HEK293 (cell line): ENCODE data around the gene RNF2.

ENCODE experiments used
- CTCF ChIA-PET: fragments of 350-600 bp; formaldehyde crosslinking; extraction: SDS; loops from one replicate; lab custom pipeline; 2021; ENCODE audit warnings: antibody characterized with exemption; lab: Yijun Ruan, JAX
- POLR2A ChIA-PET: fragments of 300-600 bp; formaldehyde crosslinking; extraction: SDS; loops from one replicate; lab custom pipeline; 2020; ENCODE audit warnings: antibody characterized with exemption, inconsistent platforms; lab: Yijun Ruan, JAX
- H3K27ac ChIP-seq: fragments of 200-500 bp; sonication (Bioruptor generic); 2 replicates; pipeline ENCODE4 v1.5.1; 2014; ENCODE audit warnings: low read depth, low read length, control low read depth, inconsistent platforms; ENCODE audit errors: extremely low read depth
- H3K36me3 ChIP-seq, 2 experiments: fragments of 200-500 bp in 1 of 2; sonication (Bioruptor generic) in 1 of 2; 1 replicate in 1 of 2; 2 replicates in 1 of 2; pipeline ENCODE4 v1.5.1; 2014 to 2017; ENCODE audit warnings: inconsistent platforms in 2 of 2, low read length in 2 of 2; ENCODE audit not compliant: control insufficient read depth in 2 of 2, insufficient read depth in 1 of 2
- H3K4me1 ChIP-seq: fragments of 200-500 bp; sonication (Bioruptor generic); 2 replicates; pipeline ENCODE4 v1.5.1; 2014; ENCODE audit warnings: mild to moderate bottlenecking, low read length, inconsistent platforms; ENCODE audit not compliant: control insufficient read depth, insufficient read depth
- H3K4me3 ChIP-seq: 2 replicates; pipeline ENCODE4 v1.5.1; 2011; ENCODE audit warnings: low read depth, mild to moderate bottlenecking, control low read depth, low read length, moderate library complexity
- H3K9me3 ChIP-seq: fragments of 200-500 bp; sonication (Bioruptor generic); 2 replicates; pipeline ENCODE4 v1.5.1; 2014; ENCODE audit warnings: low read depth, low read length, inconsistent platforms; ENCODE audit not compliant: control insufficient read depth, insufficient read depth
- FEZF1 ChIP-seq: fragments of 450-650 bp; formaldehyde crosslinking; IDR thresholded peaks from 2 replicates; pipeline ENCODE4 v1.5.1; 2016; ENCODE audit warnings: missing biosample characterization, missing genetic modification characterization
- PBX3 ChIP-seq: sonication (generic); formaldehyde crosslinking; IDR thresholded peaks from 2 replicates; pipeline ENCODE4 v1.8.1; 2022; ENCODE audit warnings: mild to moderate bottlenecking, moderate library complexity, missing genetic modification reagents
- PRDM1 ChIP-seq: fragments of 450-650 bp; formaldehyde crosslinking; IDR thresholded peaks from 2 replicates; pipeline ENCODE4; 2016; ENCODE audit warnings: missing biosample characterization, missing genetic modification characterization
- SALL2 ChIP-seq: fragments of 450-650 bp; formaldehyde crosslinking; IDR thresholded peaks from 2 replicates; pipeline ENCODE4 v1.5.0; 2017; ENCODE audit warnings: missing biosample characterization, mild to moderate bottlenecking, missing genetic modification characterization, borderline replicate concordance
- YY1 ChIP-seq: fragments of 450-650 bp; formaldehyde crosslinking; IDR thresholded peaks from 2 replicates; pipeline ENCODE4 v1.5.1; 2018; ENCODE audit warnings: missing biosample characterization, missing genetic modification characterization
- ZBTB1 ChIP-seq: fragments of 450-650 bp; formaldehyde crosslinking; IDR thresholded peaks from 2 replicates; pipeline ENCODE4 v1.5.1; 2016; ENCODE audit warnings: missing biosample characterization, missing genetic modification characterization
- ZFP3 ChIP-seq: fragments of 450-650 bp; formaldehyde crosslinking; IDR thresholded peaks from 2 replicates; pipeline ENCODE4 v1.5.1; 2016; ENCODE audit warnings: low read depth, missing biosample characterization, missing genetic modification characterization
- ZFP37 ChIP-seq: fragments of 450-650 bp; formaldehyde crosslinking; IDR thresholded peaks from 2 replicates; pipeline ENCODE4 v1.5.1; 2016; ENCODE audit warnings: missing biosample characterization, missing genetic modification characterization
- ZNF114 ChIP-seq: fragments of 450-650 bp; formaldehyde crosslinking; IDR thresholded peaks from 2 replicates; pipeline ENCODE4 v1.5.0; 2017; ENCODE audit warnings: missing biosample characterization, missing genetic modification characterization
- ZNF133 ChIP-seq: fragments of 450-650 bp; formaldehyde crosslinking; IDR thresholded peaks from 2 replicates; pipeline ENCODE4 v1.5.1; 2016; ENCODE audit warnings: missing biosample characterization, missing genetic modification characterization
- ZNF146 ChIP-seq: fragments of 450-650 bp; formaldehyde crosslinking; IDR thresholded peaks from 2 replicates; pipeline ENCODE4 v1.5.1; 2016; ENCODE audit warnings: missing biosample characterization, missing genetic modification characterization
- ZNF202 ChIP-seq: fragments of 450-650 bp; formaldehyde crosslinking; IDR thresholded peaks from 2 replicates; pipeline ENCODE4 v1.5.1; 2016; ENCODE audit warnings: missing biosample characterization, missing genetic modification characterization, borderline replicate concordance
- ZNF302 ChIP-seq: fragments of 450-650 bp; formaldehyde crosslinking; IDR thresholded peaks from 2 replicates; pipeline ENCODE4 v1.5.1; 2016; ENCODE audit warnings: missing biosample characterization, missing genetic modification characterization, low read depth
- ZNF311 ChIP-seq: fragments of 450-650 bp; formaldehyde crosslinking; IDR thresholded peaks from 2 replicates; pipeline ENCODE4 v1.5.1; 2017; ENCODE audit warnings: missing biosample characterization, missing genetic modification characterization, borderline replicate concordance
- ZNF324 ChIP-seq: fragments of 450-650 bp; formaldehyde crosslinking; IDR thresholded peaks from 2 replicates; pipeline ENCODE4 v1.5.1; 2016; ENCODE audit warnings: missing biosample characterization, missing genetic modification characterization
- ZNF449 ChIP-seq: fragments of 450-650 bp; formaldehyde crosslinking; IDR thresholded peaks from 2 replicates; pipeline ENCODE4 v1.5.1; 2017; ENCODE audit warnings: missing biosample characterization, mild to moderate bottlenecking, missing genetic modification characterization, moderate library complexity
- ZNF473 ChIP-seq: fragments of 450-650 bp; formaldehyde crosslinking; IDR thresholded peaks from 2 replicates; pipeline ENCODE4 v1.5.1; 2017; ENCODE audit warnings: missing biosample characterization, missing genetic modification characterization
- ZNF561 ChIP-seq: fragments of 450-650 bp; IDR thresholded peaks from 2 replicates; pipeline ENCODE4 v1.5.1; 2018; ENCODE audit warnings: missing biosample characterization, missing genetic modification characterization, borderline replicate concordance
- ZNF600 ChIP-seq: fragments of 450-650 bp; formaldehyde crosslinking; IDR thresholded peaks from 2 replicates; pipeline ENCODE4 v1.5.1; 2016; ENCODE audit warnings: missing biosample characterization, missing genetic modification characterization
- ZNF664 ChIP-seq: fragments of 450-650 bp; formaldehyde crosslinking; IDR thresholded peaks from 2 replicates; pipeline ENCODE4 v1.5.1; 2016; ENCODE audit warnings: missing biosample characterization, missing genetic modification characterization
- ZNF707 ChIP-seq: fragments of 450-650 bp; formaldehyde crosslinking; IDR thresholded peaks from 2 replicates; pipeline ENCODE4 v1.5.1; 2016; ENCODE audit warnings: missing biosample characterization, missing genetic modification characterization
- ZNF747 ChIP-seq: fragments of 450-650 bp; formaldehyde crosslinking; IDR thresholded peaks from 2 replicates; pipeline ENCODE4 v1.5.1; 2016; ENCODE audit warnings: missing biosample characterization, missing genetic modification characterization
- ZNF768 ChIP-seq: fragments of 450-650 bp; formaldehyde crosslinking; IDR thresholded peaks from 2 replicates; pipeline ENCODE4 v1.5.1; 2018; ENCODE audit warnings: missing biosample characterization, mild to moderate bottlenecking, missing genetic modification characterization
- ZNF792 ChIP-seq: fragments of 450-650 bp; formaldehyde crosslinking; IDR thresholded peaks from 2 replicates; pipeline ENCODE4 v1.5.1; 2016; ENCODE audit warnings: missing biosample characterization, missing genetic modification characterization

Gene RNF2

GRCh38 chr1:185094761-185095160 is 49.4 kb downstream of the RNF2 start:
- no peak for TF ChIP-seq ZNF146 (tag by site-specific recombination)
- no peak for TF ChIP-seq ZNF664 (tag by site-specific recombination)
- Histone ChIP-seq H3K4me3 (no peak overlapping the region), H3K36me3 (peaks cover 7 to 50% of the 10 kb centered on the region in 2 experiments), H3K27ac (no peak overlapping the region), H3K9me3 (no peaks in the 10 kb centered on the region), H3K4me1 (no peaks in the 10 kb centered on the region)
- CTCF ChIA-PET = no interaction called here
- POLR2A ChIA-PET = no interaction called here

GRCh38 chr1:185096531-185096930 is 51.2 kb downstream of the RNF2 start:
- TF ChIP-seq ZNF449 (tag by site-specific recombination) (no peak), ZNF792 (tag by site-specific recombination) (no peak), ZNF561 (no peak), ZNF302 (tag by site-specific recombination) (no peak), ZNF324 (tag by site-specific recombination) (no peak), SALL2 (tag by site-specific recombination) (no peak), ZNF311 (no peak), ZFP37 (no peak)
- peaks cover 7 to 54% of the 10 kb centered on the region in 2 experiments for H3K36me3 ChIP-seq

GRCh38 chr1:185104083-185104482 is 58.7 kb downstream of the RNF2 start:
- H3K36me3 ChIP-seq = peaks cover 0 to 22% of the 10 kb centered on the region in 2 experiments
- no peaks in the 10 kb centered on the region for H3K4me1 ChIP-seq
- no peak overlapping the region for H3K27ac ChIP-seq
- no peak for TF ChIP-seq ZNF768
- no peak for TF ChIP-seq ZNF114 (tag by site-specific recombination)
- TF ChIP-seq ZFP3 (tag by site-specific recombination) = no peak
- TF ChIP-seq YY1 = no peak
- TF ChIP-seq PRDM1 (tag by site-specific recombination) = no peak
- no peak for TF ChIP-seq ZNF473
- no peak for TF ChIP-seq ZNF133 (tag by site-specific recombination)
- no peak for TF ChIP-seq ZBTB1 (tag by site-specific recombination)
- TF ChIP-seq ZNF600 (tag by site-specific recombination) = no peak
- no peak for TF ChIP-seq ZNF202 (tag by site-specific recombination)
- no peak for TF ChIP-seq PBX3 (CRISPR knock-in tag)
- TF ChIP-seq FEZF1 (tag by site-specific recombination) = no peak
- TF ChIP-seq ZNF707 (tag by site-specific recombination) = no peak
- TF ChIP-seq ZNF747 (tag by site-specific recombination) = no peak
- no peak overlapping the region for H3K4me3 ChIP-seq
- ChIA-PET CTCF (interaction anchor here (0.6 kb wide), 1 partner anchor 712 kb away, joined by 3 read pairs; no protein-coding TSS in a partner anchor), POLR2A (no interaction called here)
- no peaks in the 10 kb centered on the region for H3K9me3 ChIP-seq

More at GRCh38 chr1:185096531-185096930, 51.2 kb downstream of the RNF2 start:
- ChIA-PET CTCF (no interaction called here), POLR2A (no interaction called here)
- Histone ChIP-seq H3K4me3 (no peak overlapping the region), H3K9me3 (no peaks in the 10 kb centered on the region), H3K4me1 (no peaks in the 10 kb centered on the region), H3K27ac (no peak overlapping the region)
